GM23338 (cell line): Measurements from ENCODE around the gene VMAC. TPM values are rescaled to one million over a fixed set of nuclear protein-coding genes. Genes with fewer than 3 reads are reported as not detected.

Experiments used
- ATAC-seq: fragments of 200-7000 bp; cut with Tn5 transposase; 3 replicates; pipeline ENCODE4 v1.9.1; 2020
- DNase-seq: peaks from one replicate; pipeline ENCODE4 v3.0.0-alpha.2; 2015; ENCODE audit warnings: low spot score
- H2AFZ ChIP-seq: fragments of 200-600 bp; sonication (generic); 2 replicates; pipeline ENCODE4 v1.8.0; 2016; ENCODE audit warnings: antibody characterized with exemption, mild to moderate bottlenecking, moderate library complexity
- H3F3A ChIP-seq: fragments of 200-600 bp; sonication (generic); replicated peaks from 2 replicates; pipeline ENCODE4 v1.8.0; 2017; ENCODE audit warnings: antibody characterized with exemption, mixed run types, low read depth
- H3K27ac ChIP-seq: fragments of 200-600 bp; sonication (generic); 2 replicates; pipeline ENCODE4 v1.6.1; 2016; ENCODE audit warnings: low read depth
- H3K27me3 ChIP-seq: fragments of 200-600 bp; sonication (generic); 2 replicates; pipeline ENCODE4 v1.8.0; 2016; ENCODE audit warnings: mild to moderate bottlenecking, mixed run types, moderate library complexity; ENCODE audit not compliant: insufficient read depth
- H3K36me3 ChIP-seq: fragments of 200-600 bp; sonication (generic); 2 replicates; pipeline ENCODE4 v1.8.0; 2016; ENCODE audit warnings: mild to moderate bottlenecking; ENCODE audit not compliant: insufficient read depth
- H3K4me1 ChIP-seq: fragments of 200-600 bp; sonication (generic); 2 replicates; pipeline ENCODE4 v1.8.0; 2016; ENCODE audit warnings: mild to moderate bottlenecking, moderate library complexity; ENCODE audit not compliant: insufficient read depth
- H3K4me2 ChIP-seq: fragments of 200-600 bp; sonication (generic); 2 replicates; pipeline ENCODE4 v1.7.1; 2017; ENCODE audit warnings: mixed run types
- H3K4me3 ChIP-seq: fragments of 200-600 bp; sonication (generic); 2 replicates; pipeline ENCODE4 v1.6.1; 2016; ENCODE audit warnings: mixed run types
- H3K79me2 ChIP-seq: fragments of 200-600 bp; sonication (generic); replicated peaks from 2 replicates; pipeline ENCODE4 v1.8.0; 2017; ENCODE audit warnings: mild to moderate bottlenecking; ENCODE audit not compliant: insufficient read depth
- H3K9me2 ChIP-seq: fragments of 200-600 bp; sonication (generic); 2 replicates; pipeline ENCODE4 v1.8.0; 2017; ENCODE audit not compliant: insufficient read depth
- H4K20me1 ChIP-seq: fragments of 200-600 bp; sonication (generic); replicated peaks from 2 replicates; pipeline ENCODE4 v1.8.0; 2017; ENCODE audit warnings: mild to moderate bottlenecking; ENCODE audit not compliant: insufficient read depth
- H3K27ac Mint-ChIP-seq: 2 replicates; pipeline ENCODE4 v1.8.0; 2020; ENCODE audit warnings: inconsistent platforms, mild to moderate bottlenecking, moderate library complexity, mixed read lengths
- H3K27me3 Mint-ChIP-seq: 3 replicates; pipeline ENCODE4 v1.8.0; 2022; ENCODE audit warnings: low read depth, mild to moderate bottlenecking, moderate library complexity, mixed read lengths, inconsistent platforms; ENCODE audit not compliant: insufficient read depth, poor library complexity
- H3K36me3 Mint-ChIP-seq: 3 replicates; pipeline ENCODE4 v1.8.0; 2021; ENCODE audit warnings: low read depth, mild to moderate bottlenecking, inconsistent platforms, moderate library complexity, mixed read lengths
- H3K4me1 Mint-ChIP-seq: 3 replicates; pipeline ENCODE4 v1.8.0; 2020; ENCODE audit warnings: mild to moderate bottlenecking, inconsistent platforms, mixed read lengths
- H3K4me3 Mint-ChIP-seq: 3 replicates; pipeline ENCODE4 v1.8.0; 2021; ENCODE audit warnings: moderate library complexity, mild to moderate bottlenecking, inconsistent platforms, mixed read lengths
- H3K9me3 Mint-ChIP-seq: 3 replicates; pipeline ENCODE4 v1.8.0; 2020; ENCODE audit warnings: moderate library complexity, mild to moderate bottlenecking, inconsistent platforms, mixed read lengths
- CREB1 ChIP-seq: fragments of 250-450 bp; sonication (Bioruptor Pico); IDR thresholded peaks from 2 replicates; pipeline ENCODE4 v1.5.0; 2020; ENCODE audit warnings: low read depth, mild to moderate bottlenecking, moderate library complexity
- EZH2phosphoT487 ChIP-seq: fragments of 200-600 bp; sonication (generic); IDR thresholded peaks from one replicate; pipeline ENCODE4 v1.8.1; 2018; ENCODE audit warnings: antibody characterized with exemption; ENCODE audit not compliant: unreplicated experiment
- JUNB ChIP-seq: IDR thresholded peaks from one replicate; pipeline ENCODE4 v1.6.1; 2016; ENCODE audit warnings: antibody characterized with exemption; ENCODE audit not compliant: unreplicated experiment
- polyA plus RNA-seq: library from polyadenylated mRNA; unstranded; fragments of >200 nt; fragmentation: Nextera tagmentation; extraction: Ambion mirVana; gene quantifications from 2 replicates; pipeline ENCODE4 v1.2.1, GENCODE V29; 2016
- total RNA-seq: library from RNA; depleted of rRNA; stranded (reverse); fragments of >200 nt; shearing (Covaris generic); gene quantifications from 2 replicates; pipeline ENCODE4 v1.2.3, GENCODE V29; 2014
- TF ChIP-seq, protein P1 (sequence below): fragments of 250-450 bp; sonication (Bioruptor Pico); IDR thresholded peaks from 2 replicates; pipeline ENCODE4 v1.5.0; 2020; ENCODE audit warnings: mild to moderate bottlenecking, moderate library complexity
- TF ChIP-seq, protein P2 (sequence below): IDR thresholded peaks from 2 replicates; pipeline ENCODE4 v1.6.1; 2016; ENCODE audit warnings: antibody characterized with exemption
- TF ChIP-seq, protein P3 (sequence below), 2 experiments: fragments of 200-600 bp in 1 of 2; sonication (generic) in 1 of 2; conservative IDR thresholded peaks; 2 replicates each; pipeline versions ENCODE4 v1.5.1 to v1.6.1; 2016 to 2017; ENCODE audit warnings: antibody characterized with exemption in 2 of 2, low read depth in 2 of 2, mild to moderate bottlenecking in 2 of 2, moderate library complexity in 1 of 2

The VMAC gene
- total and polyA plus RNA-seq, 2 experiments from 2014 or later, result 0.79 to 3.7 TPM

DNA sequence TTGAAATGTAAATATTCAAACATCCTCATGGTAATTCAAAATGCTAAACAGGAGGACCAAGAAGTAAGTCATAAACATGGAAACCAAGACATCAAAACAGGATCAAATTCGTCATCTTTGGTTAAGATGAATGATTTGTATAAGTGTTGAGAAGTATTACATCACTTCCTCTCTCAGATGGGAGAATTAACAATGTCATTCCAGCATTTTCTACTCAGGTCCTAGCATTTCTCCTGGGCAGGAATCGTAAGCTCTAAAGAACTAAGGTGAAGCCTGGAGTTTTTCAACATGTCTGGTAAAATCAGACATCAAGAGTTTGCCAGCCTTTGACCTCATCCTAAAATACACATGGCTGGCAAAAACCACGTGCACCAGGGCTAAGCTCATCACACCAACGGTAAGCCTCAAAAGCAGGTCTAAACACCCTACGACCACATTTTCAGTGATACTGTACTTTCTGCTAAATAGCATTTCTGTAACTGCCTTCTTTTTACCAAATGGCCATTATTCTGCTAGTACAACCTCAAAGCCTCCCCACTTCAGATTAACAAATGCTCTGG, 48.4 kb downstream of the VMAC start:
- Mint-ChIP-seq H3K27me3 (peaks cover 27% of the 10 kb centered on the region), H3K36me3 (peaks cover 21% of the 10 kb centered on the region), H3K4me3 (peak overlapping the region; percentile 51), H3K27ac (peak overlapping the region; percentile 42), H3K9me3 (no peaks in the 10 kb centered on the region), H3K4me1 (peaks cover 95% of the 10 kb centered on the region)
- peaks cover 6% of the 10 kb centered on the region for H3K36me3 ChIP-seq
- TF ChIP-seq CREB1 (CRISPR knock-in tag) (no peak), JUNB (no peak), EZH2phosphoT487 (no peak)
- TF ChIP-seq, protein P1, sequence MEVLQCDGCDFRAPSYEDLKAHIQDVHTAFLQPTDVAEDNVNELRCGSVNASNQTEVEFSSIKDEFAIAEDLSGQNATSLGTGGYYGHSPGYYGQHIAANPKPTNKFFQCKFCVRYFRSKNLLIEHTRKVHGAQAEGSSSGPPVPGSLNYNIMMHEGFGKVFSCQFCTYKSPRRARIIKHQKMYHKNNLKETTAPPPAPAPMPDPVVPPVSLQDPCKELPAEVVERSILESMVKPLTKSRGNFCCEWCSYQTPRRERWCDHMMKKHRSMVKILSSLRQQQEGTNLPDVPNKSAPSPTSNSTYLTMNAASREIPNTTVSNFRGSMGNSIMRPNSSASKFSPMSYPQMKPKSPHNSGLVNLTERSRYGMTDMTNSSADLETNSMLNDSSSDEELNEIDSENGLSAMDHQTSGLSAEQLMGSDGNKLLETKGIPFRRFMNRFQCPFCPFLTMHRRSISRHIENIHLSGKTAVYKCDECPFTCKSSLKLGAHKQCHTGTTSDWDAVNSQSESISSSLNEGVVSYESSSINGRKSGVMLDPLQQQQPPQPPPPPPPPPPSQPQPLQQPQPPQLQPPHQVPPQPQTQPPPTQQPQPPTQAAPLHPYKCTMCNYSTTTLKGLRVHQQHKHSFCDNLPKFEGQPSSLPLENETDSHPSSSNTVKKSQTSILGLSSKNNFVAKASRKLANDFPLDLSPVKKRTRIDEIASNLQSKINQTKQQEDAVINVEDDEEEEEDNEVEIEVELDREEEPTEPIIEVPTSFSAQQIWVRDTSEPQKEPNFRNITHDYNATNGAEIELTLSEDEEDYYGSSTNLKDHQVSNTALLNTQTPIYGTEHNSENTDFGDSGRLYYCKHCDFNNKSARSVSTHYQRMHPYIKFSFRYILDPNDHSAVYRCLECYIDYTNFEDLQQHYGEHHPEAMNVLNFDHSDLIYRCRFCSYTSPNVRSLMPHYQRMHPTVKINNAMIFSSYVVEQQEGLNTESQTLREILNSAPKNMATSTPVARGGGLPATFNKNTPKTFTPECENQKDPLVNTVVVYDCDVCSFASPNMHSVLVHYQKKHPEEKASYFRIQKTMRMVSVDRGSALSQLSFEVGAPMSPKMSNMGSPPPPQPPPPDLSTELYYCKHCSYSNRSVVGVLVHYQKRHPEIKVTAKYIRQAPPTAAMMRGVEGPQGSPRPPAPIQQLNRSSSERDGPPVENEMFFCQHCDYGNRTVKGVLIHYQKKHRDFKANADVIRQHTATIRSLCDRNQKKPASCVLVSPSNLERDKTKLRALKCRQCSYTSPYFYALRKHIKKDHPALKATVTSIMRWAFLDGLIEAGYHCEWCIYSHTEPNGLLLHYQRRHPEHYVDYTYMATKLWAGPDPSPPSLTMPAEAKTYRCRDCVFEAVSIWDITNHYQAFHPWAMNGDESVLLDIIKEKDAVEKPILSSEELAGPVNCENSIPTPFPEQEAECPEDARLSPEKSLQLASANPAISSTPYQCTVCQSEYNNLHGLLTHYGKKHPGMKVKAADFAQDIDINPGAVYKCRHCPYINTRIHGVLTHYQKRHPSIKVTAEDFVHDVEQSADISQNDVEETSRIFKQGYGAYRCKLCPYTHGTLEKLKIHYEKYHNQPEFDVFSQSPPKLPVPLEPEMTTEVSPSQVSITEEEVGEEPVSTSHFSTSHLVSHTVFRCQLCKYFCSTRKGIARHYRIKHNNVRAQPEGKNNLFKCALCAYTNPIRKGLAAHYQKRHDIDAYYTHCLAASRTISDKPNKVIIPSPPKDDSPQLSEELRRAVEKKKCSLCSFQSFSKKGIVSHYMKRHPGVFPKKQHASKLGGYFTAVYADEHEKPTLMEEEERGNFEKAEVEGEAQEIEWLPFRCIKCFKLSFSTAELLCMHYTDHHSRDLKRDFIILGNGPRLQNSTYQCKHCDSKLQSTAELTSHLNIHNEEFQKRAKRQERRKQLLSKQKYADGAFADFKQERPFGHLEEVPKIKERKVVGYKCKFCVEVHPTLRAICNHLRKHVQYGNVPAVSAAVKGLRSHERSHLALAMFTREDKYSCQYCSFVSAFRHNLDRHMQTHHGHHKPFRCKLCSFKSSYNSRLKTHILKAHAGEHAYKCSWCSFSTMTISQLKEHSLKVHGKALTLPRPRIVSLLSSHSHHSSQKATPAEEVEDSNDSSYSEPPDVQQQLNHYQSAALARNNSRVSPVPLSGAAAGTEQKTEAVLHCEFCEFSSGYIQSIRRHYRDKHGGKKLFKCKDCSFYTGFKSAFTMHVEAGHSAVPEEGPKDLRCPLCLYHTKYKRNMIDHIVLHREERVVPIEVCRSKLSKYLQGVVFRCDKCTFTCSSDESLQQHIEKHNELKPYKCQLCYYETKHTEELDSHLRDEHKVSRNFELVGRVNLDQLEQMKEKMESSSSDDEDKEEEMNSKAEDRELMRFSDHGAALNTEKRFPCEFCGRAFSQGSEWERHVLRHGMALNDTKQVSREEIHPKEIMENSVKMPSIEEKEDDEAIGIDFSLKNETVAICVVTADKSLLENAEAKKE (CRISPR knock-in tag), result no peak
- TF ChIP-seq, protein P2, sequence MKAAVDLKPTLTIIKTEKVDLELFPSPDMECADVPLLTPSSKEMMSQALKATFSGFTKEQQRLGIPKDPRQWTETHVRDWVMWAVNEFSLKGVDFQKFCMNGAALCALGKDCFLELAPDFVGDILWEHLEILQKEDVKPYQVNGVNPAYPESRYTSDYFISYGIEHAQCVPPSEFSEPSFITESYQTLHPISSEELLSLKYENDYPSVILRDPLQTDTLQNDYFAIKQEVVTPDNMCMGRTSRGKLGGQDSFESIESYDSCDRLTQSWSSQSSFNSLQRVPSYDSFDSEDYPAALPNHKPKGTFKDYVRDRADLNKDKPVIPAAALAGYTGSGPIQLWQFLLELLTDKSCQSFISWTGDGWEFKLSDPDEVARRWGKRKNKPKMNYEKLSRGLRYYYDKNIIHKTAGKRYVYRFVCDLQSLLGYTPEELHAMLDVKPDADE, result no peak
- TF ChIP-seq, protein P3, sequence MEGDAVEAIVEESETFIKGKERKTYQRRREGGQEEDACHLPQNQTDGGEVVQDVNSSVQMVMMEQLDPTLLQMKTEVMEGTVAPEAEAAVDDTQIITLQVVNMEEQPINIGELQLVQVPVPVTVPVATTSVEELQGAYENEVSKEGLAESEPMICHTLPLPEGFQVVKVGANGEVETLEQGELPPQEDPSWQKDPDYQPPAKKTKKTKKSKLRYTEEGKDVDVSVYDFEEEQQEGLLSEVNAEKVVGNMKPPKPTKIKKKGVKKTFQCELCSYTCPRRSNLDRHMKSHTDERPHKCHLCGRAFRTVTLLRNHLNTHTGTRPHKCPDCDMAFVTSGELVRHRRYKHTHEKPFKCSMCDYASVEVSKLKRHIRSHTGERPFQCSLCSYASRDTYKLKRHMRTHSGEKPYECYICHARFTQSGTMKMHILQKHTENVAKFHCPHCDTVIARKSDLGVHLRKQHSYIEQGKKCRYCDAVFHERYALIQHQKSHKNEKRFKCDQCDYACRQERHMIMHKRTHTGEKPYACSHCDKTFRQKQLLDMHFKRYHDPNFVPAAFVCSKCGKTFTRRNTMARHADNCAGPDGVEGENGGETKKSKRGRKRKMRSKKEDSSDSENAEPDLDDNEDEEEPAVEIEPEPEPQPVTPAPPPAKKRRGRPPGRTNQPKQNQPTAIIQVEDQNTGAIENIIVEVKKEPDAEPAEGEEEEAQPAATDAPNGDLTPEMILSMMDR (conservative IDR thresholded peaks at IDR 0.05; ENCODE audit: low read depth in 2 of 2), result no peak
- H3K9me2 ChIP-seq, result no peaks in the 10 kb centered on the region
- H3F3A ChIP-seq, result peaks cover 9% of the 10 kb centered on the region; the same call in 1 of the 2 replicates
- DNase-seq, result no peak
- peaks cover 97% of the 10 kb centered on the region for H3K79me2 ChIP-seq
- peaks cover 96% of the 10 kb centered on the region for H3K4me1 ChIP-seq
- H3K4me2 ChIP-seq, result peak overlapping the region; percentile 36
- no peaks in the 10 kb centered on the region for H3K27me3 ChIP-seq
- peak overlapping the region; percentile 86 for H3K27ac ChIP-seq
- peak overlapping the region; percentile 23; the same call in 1 of the 2 replicates for H3K4me3 ChIP-seq
- H4K20me1 ChIP-seq, result peaks cover 61% of the 10 kb centered on the region
- H2AFZ ChIP-seq, result no peak overlapping the region
- ATAC-seq, result no peak
